OCI-LY1 (cell line): ENCODE results near the gene RNF144B.

ENCODE experiments used
- EZH2 ChIP-seq: fragments of 200-600 bp; sonication (generic), shearing (Covaris generic); IDR thresholded peaks from 2 replicates; pipeline ENCODE4 v1.8.0; 2017; ENCODE audit warnings: borderline replicate concordance, mixed run types, mild to moderate bottlenecking, antibody characterized with exemption, low read length, moderate library complexity, mixed read lengths
- TF ChIP-seq, protein P1 (sequence below): fragments of 200-600 bp; sonication (generic), shearing (Covaris generic); IDR thresholded peaks from 2 replicates; pipeline ENCODE4 v1.5.1; 2017; ENCODE audit warnings: mild to moderate bottlenecking, antibody characterized with exemption, low read length, moderate library complexity, mixed read lengths

DNA sequence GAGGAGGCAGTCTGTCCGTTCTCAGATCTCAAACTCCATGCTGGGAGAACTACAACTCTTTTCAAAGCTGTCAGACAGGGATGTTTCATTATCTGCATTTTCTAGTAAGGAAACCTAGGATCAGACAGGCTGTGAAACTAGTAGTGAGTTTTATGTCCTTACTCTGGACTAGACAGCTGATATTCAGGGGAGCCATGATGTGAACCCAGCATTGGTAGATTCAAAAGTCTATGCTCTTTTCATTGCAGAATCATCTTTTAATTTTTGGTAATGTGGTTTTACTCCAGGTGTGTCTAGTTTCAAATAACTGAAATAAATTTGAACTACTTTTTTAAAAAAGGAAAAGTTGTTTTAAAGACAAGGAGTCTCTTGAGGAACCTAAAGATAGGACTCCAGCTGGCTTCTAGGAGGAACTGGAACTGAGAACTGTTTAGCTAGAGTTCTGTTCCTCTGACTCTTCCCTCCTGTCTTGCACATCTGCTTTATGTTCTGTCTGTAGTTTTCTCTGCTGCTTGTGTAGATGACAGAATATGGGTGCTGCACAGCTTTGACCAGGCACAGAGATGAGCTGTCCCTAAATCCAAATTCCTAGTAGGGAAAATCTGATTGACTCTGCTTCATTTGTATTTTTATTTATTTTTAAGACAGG, 27.8 kb upstream of the RNF144B start:
- TF ChIP-seq, protein P1, sequence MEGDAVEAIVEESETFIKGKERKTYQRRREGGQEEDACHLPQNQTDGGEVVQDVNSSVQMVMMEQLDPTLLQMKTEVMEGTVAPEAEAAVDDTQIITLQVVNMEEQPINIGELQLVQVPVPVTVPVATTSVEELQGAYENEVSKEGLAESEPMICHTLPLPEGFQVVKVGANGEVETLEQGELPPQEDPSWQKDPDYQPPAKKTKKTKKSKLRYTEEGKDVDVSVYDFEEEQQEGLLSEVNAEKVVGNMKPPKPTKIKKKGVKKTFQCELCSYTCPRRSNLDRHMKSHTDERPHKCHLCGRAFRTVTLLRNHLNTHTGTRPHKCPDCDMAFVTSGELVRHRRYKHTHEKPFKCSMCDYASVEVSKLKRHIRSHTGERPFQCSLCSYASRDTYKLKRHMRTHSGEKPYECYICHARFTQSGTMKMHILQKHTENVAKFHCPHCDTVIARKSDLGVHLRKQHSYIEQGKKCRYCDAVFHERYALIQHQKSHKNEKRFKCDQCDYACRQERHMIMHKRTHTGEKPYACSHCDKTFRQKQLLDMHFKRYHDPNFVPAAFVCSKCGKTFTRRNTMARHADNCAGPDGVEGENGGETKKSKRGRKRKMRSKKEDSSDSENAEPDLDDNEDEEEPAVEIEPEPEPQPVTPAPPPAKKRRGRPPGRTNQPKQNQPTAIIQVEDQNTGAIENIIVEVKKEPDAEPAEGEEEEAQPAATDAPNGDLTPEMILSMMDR = no peak
- no peak for TF ChIP-seq EZH2
